RPMI7951 (cell line): ENCODE measurements around the gene WBP2NL. TPM values are rescaled to one million over a fixed set of nuclear protein-coding genes. Genes with fewer than 3 reads are reported as not detected.
"Not testable (repeated sequence)": the region's sequence is repeated elsewhere in the genome, so short reads cannot be mapped to it uniquely, and the experiment has no call there.

Experiments used
- DNase-seq: peaks from one replicate; pipeline ENCODE4 v3.0.0-alpha.2; 2012; ENCODE audit warnings: low read depth
- total RNA-seq: library from RNA; depleted of rRNA; stranded (reverse); fragments of >200 nt; shearing (Covaris generic); gene quantifications from 2 replicates; pipeline ENCODE4 v1.2.3, GENCODE V29; 2014

WBP2NL gene
- total RNA-seq, 1 experiment from 2014 or later, result 0.12 TPM

DNA sequence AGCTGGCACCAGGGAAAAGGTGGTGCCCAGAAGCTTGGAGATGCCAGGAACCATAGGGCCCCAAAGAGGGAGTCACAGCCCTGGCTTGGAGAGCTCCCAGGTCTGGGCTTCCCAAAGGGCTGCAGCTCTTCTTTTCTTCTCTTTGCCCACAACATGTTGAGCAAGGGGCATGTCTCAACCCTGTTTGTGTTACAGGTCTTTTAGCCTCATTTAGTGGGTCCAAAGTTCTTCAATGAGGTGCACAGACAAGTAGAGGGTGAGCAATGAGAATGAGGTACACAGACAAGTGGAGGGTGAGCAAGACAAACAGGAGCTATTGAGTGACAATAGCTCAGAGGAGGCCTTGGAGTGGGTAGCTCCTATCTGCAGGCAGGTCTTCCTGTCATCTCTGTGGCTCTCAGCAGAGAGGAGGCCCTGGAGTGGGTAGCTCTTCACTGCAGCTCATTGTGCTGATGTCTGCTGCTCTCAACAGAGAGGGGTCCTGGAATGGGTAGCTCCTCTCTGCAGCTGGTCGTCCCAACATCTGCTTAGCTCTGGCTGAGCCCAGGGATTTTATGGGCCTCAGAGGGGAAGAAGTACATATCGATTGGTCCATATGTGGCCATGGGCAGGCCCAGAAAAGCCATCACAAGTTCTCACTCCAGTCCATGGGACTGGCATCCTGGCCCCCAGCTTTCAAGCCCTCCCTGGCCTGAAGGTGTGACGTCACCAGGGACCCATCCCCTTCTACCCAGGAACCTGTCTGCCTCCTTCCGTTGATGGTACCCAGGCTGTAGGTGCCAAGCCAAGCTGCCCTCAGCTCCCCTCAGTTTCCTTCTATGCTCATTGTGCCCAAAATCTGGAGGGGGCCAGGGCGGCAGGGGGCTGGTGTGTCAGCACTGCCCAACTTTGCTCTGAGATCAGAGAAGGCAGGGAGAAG, 34.9 kb downstream of the WBP2NL start:
- no peak for DNase-seq

GRCh38 chr22:42035256-42035655, 36.7 kb downstream of the WBP2NL start:
- no peak for DNase-seq

DNA sequence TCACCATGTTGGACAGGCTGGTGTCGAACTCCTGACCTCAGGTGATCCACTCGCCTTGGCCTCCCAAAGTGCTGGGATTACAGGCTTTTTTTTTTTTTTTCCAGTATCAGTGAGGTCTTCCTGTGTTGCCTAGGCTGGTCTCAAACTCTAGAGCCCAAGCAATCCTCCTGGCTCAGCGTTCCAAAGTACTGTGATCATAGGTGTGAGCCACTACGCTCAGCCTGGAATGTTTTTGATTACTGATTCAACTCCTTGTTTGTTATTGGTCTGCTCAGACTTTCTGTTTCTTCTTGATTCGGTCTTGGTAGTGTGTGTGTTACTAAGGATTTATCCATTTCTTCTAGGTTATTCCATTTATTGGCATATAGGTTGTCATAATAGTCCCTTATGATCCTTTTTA, 40.7 kb downstream of the WBP2NL start:
- no peak for DNase-seq

GRCh38 chr22:42041784-42042183, 43.2 kb downstream of the WBP2NL start:
- no peak for DNase-seq

- no peak for DNase-seq
Observed at GRCh38 chr22:42050641-42051180, 52.1 kb downstream of the WBP2NL start.

DNA sequence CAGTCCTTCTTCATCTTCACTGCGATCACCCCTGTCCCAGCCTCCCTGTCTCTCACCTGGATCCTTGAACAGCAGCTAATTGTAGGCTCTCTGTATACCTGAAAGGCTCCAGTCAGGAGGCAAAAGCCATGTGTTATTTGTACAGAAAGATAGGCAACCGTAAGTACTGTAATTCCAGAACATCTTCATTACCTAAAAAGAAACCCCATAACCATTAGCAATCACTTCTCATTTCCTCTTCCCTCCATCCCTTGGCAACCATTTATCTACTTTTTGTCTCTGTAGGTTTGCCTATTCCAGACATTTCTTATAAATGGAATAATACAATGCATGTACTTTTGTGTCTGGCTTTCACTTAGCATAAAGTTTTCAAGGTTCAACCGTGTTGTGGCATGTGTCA, 54.2 kb downstream of the WBP2NL start:
- no peak for DNase-seq

DNA sequence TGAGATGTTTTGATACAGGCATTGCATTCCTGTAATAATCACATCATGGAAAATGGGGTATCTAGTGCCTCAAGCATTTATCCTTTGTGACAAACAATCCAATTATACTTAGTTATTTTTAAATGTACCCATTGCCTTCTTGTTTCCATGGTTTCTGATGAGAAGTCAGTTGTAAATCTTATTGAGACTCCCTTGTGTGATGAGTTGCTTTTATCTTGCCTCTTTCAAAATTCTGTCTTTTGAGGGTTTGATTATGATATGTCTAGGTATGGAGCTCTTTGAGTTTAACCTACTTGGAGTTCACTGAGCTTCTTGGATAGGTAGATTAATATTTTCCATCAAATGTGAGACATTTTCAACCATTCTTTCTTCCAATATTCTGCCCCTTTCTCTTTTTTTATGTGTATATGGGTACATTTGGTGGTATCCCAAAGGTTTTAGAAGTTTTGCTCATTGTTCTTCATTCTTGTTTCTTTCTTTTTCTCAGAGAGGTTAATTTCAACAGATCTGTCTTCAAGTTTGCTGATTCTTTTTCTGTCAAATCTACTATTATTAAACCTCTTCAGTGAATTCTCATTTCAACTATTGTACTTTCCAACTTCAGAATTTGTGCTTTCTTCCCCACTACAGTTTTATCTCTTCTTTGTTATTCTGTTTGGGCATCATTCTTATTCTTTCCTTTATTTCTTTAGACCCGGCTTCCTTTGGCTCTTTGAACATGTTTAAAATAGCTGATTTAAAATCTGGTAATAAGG, 58.3 kb downstream of the WBP2NL start:
- no peak for DNase-seq

- no peak for DNase-seq
Observed at GRCh38 chr22:42060489-42060888, 61.9 kb downstream of the WBP2NL start.

GRCh38 chr22:42061041-42061440, 62.5 kb downstream of the WBP2NL start:
- DNase-seq, result no peak

DNA sequence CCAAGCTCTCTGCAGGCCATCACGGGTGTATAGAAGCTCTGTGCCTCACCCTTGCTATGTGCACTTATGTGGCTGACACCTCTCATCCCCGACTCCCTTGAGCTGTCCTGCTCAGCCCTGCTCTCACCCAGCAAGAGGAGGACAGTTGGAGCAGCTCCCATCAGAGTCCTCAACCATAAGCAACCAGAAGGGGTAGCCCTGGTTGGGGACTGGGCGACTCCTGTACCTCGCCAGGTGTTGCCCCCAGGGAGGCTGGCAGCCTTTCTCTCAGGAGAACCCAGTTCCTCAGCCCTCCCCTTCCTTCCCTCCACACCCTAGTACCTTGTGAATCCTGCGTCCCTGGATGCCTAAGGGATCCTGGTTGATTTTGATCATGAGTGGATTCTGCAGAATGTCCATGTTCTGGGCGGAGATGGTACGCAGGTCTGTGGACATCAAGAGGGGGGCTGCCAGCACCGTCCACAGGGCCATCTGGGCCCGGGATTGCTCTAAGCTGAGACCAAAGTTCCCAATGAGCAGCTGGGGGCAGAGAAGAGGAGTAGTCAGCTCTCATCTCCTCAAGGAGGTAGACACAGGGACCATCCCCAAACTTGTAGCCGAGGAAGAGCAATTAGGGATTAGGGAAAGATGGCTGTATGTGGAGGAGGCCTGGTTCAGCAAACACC, 64.0 kb downstream of the WBP2NL start:
- DNase-seq, result no peak

DNA sequence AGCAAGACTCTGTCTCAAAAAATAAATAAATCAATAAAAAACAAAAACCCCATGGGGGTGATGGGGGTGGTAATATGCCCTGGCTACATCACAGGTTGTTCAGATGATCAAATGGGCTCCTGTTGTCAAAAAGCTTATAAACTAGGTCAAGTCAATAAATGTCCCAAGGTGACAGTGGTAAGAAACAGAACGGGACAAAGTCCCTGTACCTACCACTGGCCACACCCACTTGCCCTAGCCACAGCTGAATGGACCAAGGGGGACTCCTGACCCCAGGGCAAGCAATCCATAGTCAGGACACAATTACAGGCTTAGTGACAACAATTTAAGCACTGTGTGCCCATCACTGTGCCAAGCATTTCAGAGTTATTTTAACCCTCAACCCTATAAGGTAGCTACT, 66.0 kb downstream of the WBP2NL start:
- no peak for DNase-seq

DNA sequence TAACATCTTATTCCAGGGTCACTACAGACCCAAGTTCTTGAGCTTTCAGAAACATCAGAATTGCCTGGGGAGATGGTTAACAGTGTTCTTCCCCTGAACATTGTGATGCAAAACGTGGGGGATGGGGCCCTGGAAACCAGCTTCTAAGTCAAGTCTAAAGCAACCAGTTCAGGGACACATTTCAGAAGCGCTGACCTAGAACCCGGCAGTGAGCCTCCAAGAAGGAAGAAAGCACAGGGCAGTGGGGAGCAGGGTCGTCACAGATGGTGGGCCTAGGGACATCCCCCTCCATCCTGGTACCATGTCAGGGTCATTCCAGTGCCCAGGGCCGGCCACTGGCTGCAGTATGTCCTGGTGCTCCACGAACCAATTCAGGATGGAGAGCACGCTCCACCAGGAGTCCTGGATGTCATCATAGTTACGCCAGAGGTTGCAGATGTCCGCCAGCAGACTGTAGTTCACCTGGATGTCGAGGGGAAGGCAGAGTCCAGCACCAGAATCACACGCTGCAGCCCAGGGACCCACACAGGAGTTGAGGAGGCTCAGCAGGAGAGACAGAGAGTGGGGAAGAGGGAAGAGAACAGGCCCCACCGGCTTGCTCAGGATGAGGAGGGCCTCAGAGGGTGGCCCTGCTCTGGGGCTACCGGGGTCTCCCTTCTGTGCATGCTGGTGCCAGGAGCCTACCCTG, 67.0 kb downstream of the WBP2NL start:
- DNase-seq, result no peak

DNA sequence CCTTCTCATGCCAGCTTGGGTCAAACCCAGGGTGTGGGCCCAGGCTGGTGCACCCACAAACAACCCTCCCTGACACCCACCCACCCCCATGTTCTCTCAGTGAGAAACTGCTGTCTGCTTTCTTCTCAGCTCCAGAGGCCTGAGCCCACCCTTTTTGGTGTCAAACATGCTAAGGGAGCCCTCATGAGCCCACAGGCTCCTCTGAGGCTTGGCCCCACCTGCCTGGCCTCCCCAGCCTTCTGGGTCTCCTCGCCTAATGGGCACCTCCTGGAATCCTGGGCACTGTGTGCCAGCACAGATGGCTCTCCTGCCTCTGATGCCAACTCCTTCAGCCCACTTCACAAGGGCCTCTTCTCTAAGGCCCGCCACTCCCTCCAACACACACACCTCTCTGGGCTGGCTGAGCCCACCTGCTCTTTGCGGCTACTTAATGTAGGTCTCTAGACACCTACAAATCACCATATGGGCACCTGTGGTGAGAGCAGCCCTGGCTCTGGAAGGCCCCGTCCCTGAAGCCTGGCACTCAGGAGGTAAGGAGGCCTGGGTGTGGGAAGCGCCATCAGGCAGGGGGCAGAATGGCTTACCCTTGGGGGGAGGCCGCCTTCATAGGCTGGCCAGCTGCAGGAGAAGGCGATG, 67.7 kb downstream of the WBP2NL start:
- no peak for DNase-seq

GRCh38 chr22:42066937-42067336, 68.3 kb downstream of the WBP2NL start:
- no peak for DNase-seq

DNA sequence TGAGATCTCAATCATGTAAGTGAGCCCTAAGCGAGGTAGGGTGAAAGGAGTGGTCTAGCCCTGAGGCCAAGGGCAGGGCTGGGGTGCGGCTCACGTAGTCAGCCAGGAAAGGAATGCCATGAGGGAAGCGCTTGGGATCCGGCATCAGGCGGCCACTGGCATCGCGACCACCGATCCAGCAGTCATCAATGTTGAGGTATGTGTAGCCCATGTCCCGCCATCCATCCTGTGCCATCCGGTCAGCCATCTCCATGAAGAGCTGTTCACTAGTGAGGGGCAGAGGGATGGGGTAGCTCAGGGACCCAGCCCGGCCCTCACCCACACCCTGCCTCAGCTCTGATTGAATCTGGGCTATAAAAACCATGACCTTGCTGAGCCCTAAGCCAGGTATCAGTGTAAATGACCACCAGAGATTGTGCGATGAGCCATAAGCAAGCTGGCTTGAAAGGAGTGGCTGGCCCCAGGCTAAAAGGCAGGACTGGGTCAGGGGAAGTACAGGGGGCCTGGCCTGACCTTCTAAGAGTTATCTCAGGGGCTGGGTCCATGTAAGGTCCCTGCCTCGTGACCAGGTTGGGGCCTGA, 69.2 kb downstream of the WBP2NL start:
- DNase-seq, result no peak

DNA sequence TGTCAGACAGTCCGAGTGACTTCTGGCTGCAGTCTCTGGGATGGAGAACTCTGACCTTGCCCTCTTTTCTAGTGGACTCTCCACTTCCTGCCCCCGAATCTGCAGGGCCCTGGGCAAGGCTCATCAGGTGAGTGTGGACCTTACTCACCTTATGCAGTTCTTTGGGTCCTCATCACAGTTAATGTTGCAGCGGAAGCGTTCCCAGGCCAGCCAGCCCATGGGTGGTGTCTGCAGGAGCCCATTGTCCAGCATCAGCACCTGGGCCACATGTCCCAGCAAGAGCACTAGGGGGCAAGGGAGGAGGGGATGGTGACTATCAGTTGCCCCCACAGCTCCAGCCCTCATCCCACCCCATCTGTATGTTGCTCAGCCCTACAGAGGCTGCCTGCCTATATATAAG, 69.7 kb downstream of the WBP2NL start:
- DNase-seq, result no peak

GRCh38 chr22:42069801-42070516, 71.4 kb downstream of the WBP2NL start:
- DNase-seq, result no peak

- DNase-seq, result peak; percentile 97
Observed at GRCh38 chr22:42070517-42071422, 72.2 kb downstream of the WBP2NL start, which contains the start of gene NAGA. TSS of gene NAGA (minus strand) at chr22:42070812. CDS start at chr22:42070297, 515 bp downstream.

DNA sequence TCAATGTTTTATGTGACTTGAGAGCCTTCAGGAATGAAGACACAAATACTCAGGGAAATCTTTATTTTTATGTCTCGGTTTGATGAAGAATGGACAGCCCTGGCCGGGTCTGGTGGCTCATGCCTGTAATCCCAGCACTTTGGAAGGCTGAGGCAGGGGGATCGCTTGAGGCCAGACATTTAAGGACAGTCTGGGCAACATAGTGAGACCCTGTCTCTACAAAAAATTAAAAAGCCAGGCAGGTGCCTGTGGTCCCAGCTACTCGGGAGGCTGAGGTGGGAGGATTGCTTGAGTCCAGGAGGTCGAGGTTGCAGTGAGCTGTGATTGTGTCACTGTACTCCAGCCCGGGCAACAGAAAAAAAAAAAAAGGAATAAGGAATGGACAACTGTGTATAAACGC, 72.9 kb downstream of the WBP2NL start:
- DNase-seq, result not testable (repeated sequence)
